Measurements from ENCODE around the gene EFHD2. TPM values are rescaled to one million over a fixed set of nuclear protein-coding genes. Genes with fewer than 3 reads are reported as not detected.
A peak's percentile ranks its signal among the peaks of the same experiment; 100 is the strongest.
"Not testable (repeated sequence)": the region's sequence is repeated elsewhere in the genome, so short reads cannot be mapped to it uniquely, and the experiment has no call there.

The EFHD2 gene, protein sequence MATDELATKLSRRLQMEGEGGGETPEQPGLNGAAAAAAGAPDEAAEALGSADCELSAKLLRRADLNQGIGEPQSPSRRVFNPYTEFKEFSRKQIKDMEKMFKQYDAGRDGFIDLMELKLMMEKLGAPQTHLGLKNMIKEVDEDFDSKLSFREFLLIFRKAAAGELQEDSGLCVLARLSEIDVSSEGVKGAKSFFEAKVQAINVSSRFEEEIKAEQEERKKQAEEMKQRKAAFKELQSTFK
- 10 to 100 TPM; 19.1 to 24.0 TPM for total RNA-seq
- long read RNA-seq, partial matches to known transcripts = 3 of 3 reads
- long read RNA-seq, other reads (novel, unspliced or antisense) = 0 of 3 reads

DNA sequence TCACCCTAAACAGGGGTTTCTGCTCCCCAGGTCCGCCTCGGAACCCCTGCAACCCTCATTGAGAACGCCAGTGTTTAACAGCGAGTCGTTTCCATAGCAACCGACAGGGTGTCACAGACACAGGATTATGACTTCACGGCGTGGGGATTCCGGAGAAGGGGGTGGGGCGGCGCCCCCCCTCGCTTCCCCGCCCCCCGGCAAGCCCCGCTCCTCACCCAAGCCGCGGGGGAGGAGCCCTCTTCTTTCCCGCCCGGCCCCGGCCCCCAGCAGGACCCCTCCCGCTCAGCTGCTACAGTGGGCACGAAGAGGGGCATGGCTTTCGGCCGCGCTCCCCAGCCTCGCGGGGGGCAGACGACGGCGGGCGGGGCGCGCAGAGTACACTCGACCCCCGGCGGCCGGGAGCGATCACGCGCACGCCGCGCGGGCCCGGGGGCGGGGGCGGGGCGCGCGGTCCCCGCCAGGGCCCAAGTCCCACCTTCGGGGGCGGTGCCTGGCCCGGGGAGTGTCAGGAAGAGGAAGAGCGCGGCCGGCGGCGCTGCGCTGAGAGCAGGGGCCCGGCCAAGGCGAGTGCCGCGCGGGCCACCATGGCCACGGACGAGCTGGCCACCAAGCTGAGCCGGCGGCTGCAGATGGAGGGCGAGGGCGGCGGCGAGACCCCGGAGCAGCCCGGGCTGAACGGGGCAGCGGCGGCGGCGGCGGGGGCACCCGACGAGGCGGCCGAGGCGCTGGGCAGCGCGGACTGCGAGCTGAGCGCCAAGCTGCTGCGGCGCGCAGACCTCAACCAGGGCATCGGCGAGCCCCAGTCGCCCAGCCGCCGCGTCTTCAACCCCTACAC, at the start of gene EFHD2:
TSS of gene EFHD2 (plus strand) at position 501 of the 835 bp plus-strand sequence. CDS start at position 585, 84 bp downstream.
- intact Hi-C loops (cut with DNase I) = loop anchor here in 1 of 2 donors (5.0 kb wide), 1 partner anchor 72 kb away; no protein-coding TSS in a partner anchor
- ATAC-seq (peak; percentile 89 to 95), DNase-seq (peak; percentile 90)

DNA sequence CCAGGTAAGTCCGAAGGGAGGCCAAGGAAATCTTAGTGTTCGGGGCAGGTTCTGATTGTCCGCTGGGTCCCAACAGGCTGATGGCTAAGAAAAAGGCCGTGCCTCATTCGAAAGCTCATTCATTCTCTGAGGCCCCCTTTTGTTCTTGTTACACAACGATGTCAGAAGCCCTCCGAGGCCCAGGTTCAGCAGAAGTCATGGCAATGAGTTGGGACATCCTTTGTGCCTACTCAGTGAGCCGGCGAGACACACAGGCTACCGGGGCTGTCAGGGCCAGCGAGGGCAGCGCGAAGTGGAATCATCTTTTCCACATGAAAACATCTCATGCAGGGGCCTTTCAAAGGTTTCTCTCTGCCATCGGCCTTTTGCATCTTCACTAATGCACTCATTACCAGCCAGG, 49.0 kb upstream of the EFHD2 start:
- DNase-seq = no peak
- ATAC-seq = no peak
- intact Hi-C loops (cut with DNase I) = no loop called here

DNA sequence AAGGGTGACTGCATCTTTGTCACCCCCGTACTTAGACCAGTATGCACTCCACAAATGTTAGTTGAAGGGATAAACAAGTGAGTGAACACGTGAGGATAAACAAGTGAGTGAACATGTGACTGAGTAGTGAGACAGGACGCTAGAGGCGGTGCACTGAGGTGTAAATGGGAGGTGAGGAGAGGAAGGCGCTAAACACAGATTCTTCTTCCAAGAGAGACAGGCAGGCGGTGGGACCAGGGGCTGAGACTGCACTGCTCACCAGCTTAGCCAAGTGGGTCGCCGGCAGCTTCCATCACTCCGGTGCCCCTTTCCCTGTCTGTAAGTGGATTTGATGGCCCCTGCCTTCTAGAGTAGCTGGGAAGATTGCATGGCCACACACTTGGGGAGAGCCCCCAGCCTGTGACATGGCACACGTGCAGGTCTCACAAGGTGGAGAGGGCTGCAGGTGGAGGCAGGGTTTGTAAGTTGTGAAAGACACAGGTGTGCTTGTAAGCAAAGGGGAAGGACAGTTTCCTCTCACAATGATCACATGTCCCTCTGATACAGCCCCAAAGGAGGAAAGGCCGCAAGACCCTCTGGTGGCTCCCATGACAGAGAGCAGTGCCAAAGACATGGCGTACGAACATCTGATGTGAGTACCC, 47.5 kb upstream of the EFHD2 start:
- intact Hi-C loops (cut with DNase I) = no loop called here
- DNase-seq (no peak), ATAC-seq (no peak)

DNA sequence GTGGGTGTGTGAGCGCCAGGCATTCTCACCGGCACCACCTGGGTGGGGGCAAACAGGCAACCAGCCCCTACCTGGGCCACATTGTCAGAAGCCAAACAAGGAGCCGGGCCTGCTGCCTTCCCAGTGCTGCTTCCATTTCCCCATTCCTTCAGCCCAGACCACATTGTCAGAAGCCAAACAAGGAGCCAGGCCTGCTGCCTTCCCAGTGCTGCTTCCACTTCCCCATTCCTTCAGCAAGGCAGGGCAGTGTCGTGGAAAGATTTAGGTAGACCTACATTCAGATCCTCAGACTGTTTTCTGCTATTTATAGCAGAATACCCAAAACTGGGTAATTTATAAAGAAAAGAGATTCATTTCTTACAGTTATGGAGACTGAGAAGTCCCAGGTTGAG, 47.0 kb upstream of the EFHD2 start:
- no peak for ATAC-seq
- intact Hi-C loops (cut with DNase I) = no loop called here
- no peak for DNase-seq

DNA sequence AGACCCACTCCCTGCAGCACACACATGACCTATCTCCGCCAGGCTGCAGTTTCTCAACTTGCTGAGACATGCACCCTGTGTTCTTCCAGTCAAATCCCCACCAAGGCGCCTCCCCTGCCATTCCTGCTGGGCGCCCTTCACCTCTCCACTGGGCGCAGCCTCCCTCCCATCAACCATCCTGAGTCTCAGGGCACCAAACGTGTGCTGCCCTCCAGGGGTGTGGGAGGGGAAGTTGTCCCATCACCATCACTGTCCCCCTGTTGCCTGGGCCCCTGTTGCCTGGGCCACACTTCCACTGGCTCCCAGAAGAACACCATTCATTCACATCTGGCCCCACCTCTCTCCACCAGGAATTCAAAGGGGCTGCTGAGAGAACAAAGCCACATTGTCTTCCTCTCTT, 44.9 kb upstream of the EFHD2 start:
- no peak for ATAC-seq
- DNase-seq = no peak
- intact Hi-C loops (cut with DNase I) = no loop called here

DNA sequence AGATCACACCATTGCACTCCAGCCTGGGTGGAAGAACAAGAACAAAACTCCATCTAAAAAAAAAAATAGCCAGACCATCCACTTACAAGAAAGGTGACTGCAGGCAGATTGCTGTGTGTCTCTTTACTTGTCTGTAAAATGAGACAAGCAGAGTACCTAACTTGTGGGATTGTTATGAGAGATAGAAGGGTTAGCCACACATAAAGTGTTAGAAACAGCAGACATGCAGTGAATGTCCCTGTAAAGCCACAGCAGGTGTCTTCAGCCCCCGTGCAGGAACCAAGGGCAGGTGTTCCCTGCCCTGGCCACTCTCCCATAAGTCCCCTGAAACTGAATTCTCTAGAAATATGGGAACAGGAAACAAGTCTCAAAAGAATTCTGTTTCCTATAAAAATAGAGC, 40.8 kb upstream of the EFHD2 start:
- intact Hi-C loops (cut with DNase I) = no loop called here
- ATAC-seq (no peak), DNase-seq (no peak)

DNA sequence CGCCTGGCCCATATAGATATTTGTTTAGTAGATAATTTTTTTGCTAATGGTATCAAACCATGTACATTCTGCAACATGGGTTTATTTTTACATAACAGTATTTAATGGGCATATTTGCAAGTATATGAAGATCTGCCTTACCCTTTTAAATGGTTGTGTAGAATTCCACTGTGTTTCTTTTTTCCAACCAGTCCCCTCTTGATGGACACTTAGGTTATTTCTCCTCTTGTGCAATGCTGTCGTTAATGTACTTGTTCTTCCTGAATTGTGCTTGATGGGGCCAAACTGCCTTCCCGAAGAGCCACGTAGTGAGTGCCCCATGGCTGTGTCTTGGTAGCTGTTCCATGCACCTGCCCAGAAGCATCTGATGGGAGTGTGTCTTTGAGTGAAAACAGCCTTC, 39.4 kb upstream of the EFHD2 start:
- DNase-seq = no peak
- ATAC-seq = no peak
- intact Hi-C loops (cut with DNase I) = no loop called here

DNA sequence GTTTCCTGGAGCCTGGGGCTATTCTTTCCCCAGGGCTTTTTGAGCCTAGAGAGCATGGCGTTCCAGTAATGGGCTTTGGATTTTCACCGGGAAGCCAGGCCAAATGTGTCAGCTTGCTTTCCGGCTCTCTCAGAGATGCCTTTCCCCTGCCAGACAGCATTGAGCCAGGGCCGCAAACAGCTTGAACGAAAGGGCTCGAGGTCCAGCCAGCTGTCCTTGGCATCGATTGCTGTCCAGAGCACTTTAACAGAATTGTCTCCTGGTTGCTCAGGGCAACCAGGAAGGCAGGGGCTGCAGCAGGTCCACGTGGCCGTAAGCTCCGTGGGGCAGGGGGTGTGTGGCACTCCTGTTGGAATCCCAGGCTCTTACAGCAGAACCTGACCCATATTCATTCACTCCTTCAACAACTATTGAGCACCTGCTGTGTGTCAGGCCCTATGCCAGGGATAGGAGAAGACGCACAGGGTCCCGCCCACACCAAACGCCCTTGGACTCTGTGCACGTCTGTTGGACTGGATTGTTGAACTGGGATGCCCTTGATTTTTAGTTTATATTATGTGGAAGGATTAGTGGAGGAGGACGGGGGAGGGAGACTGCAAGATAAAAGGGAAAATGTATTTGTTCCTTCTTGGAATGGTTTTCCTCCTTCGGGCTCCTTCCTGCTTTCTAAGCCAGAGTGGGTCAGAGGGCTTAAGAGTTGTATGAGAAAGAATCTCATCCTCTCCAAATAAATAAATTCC, 38.7 kb upstream of the EFHD2 start:
- intact Hi-C loops (cut with DNase I) = no loop called here
- peak; percentile 67 for DNase-seq
- peak; percentile 85 to 97 for ATAC-seq

DNA sequence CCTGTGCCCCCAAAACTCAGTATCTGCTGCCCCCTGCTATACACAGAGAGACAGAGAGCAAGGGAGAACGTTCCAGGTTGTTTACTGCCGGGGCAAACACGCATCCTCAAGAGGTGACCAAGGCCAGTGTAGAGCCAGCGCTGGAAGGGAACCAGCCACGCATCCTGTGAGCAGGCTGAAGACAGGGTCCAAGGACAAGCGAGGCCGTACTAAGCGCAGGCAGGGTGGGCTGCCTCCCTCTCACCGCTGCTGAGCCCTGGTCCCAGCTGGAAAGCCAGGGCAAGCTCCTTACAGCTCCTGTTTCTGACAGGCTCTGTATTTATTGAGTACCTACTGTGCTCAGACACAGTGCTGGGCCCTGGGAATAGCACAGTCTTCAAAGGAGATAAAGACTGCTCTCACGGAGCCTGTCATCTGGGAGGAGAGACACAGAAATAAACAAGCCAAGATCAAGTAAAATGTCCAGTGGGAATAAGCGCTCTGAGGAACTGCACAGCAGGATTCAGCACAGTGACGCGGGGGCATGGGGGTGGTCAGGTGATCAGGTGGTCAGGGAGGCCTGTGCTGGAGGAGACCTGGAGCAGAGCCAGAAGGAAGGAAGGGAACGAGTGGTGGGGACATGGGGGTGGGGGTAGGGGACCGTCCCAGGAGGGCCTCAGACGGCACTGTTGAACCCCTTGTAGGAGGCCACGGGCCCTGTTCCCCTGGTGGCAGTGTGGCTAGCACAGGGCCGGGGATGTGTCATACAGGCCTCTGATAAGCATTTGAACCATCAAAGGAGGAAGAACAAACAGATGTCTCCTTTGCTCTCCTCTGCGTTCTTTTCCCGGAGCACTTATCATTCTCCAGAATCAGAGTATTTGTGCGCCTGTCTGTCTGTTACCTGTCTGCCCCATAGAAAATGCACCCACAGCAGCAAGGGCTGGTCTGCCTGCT, 37.8 kb upstream of the EFHD2 start:
- peak in 1 of 2 donors; percentile 19 for ATAC-seq
- intact Hi-C loops (cut with DNase I) = no loop called here
- DNase-seq = no peak

DNA sequence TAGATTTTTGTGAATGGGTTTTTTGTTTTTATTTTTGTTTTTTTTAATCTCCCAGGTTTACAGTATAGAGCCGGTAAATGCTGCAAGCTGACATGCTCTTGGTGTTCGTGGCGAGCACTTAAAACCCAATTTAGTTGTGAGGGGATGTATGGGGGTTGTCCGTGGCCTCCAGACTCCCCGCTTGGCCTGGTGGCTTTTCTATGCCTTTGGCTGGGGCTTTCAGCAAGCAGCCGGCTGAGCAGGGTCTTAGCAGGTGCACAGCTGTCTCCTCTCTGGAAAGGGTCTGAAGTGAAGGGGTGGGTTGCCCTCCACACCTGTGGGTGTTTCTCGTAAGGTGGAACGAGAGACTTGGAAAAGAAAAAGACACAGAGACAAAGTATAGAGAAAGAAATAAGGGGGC, 31.0 kb upstream of the EFHD2 start:
- intact Hi-C loops (cut with DNase I) = no loop called here

DNA sequence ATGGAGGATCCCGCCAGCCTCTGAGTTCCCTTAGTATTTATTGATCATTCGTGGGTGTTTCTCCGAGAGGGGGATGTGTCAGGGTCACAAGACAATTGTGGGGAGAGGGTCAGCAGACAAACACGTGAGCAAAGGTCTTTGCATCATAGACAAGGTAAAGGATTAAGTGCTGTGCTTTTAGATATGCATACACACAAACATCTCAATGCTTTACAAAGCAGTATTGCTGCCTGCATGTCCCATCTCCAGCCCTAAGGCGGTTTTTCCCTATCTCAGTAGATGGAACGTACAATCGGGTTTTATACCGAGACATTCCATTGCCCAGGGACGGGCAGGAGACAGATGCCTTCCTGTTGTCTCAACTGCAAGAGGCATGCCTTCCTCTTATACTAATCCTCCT, 30.5 kb upstream of the EFHD2 start:
- intact Hi-C loops (cut with DNase I); DNase-seq; ATAC-seq: not testable (repeated sequence)

More for the DNA sequence above, 31.0 kb upstream of the EFHD2 start:
- no peak for DNase-seq
- no peak for ATAC-seq

DNA sequence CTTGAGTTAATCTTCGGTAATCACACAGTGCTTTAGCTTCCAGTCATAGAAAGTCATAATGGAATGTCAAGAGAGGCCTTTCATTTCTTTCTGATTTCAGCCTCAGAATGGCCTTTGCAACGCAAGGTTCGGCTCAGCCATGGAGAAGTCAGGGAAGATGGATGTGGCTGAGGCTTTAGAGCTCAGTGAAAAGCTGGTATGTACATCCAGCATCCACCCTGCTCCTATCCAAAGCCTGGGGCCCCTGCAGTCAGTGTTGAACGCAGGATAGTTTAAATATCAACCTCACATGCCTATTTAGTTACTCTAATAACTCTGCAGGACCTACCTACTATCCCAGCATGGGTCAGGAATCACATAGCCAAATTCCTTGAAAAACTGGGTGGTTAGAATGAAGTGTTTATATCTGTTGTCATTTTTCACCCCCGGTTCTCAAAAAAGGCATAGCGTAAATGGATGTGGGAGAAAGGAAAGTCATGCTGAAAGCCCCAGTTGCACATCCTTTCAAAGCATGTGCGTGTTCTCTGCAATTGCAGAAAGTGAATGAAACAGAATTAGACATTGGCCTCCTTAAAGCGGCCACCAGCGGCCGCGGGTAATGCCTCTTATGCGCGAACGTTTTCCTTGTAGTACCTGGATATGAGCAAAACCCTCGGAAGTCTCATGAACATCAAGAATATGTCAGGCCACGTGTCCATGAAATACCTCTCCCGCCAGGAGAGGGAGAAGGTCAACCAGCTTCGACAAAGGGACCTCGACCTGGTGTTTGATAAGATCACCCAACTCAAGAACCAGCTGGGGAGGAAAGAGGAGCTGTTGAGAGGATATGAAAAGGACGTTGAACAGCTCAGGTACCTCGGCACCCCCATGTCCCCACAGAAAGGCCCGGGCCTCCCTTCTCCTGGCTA, 28.8 kb upstream of the EFHD2 start:
- intact Hi-C loops (cut with DNase I) = no loop called here
- ATAC-seq (no peak), DNase-seq (no peak)

DNA sequence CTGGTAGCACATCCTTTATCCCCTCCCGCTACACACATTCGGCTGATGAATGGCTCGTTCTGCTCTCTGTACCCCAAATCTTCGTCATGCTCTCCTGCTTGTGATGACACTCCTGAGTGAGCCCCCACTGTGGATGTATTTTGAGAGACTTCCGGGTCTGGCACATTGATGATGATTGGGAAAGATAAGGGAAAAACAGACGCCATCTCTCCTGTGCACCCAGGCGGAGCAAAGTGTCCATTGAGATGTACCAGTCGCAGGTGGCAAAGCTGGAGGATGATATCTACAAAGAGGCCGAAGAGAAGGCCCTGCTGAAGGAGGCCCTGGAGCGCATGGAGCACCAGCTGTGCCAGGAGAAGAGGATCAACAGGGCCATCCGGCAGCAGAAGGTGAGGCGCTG, 27.9 kb upstream of the EFHD2 start:
- intact Hi-C loops (cut with DNase I) = no loop called here
- DNase-seq (no peak), ATAC-seq (no peak)

DNA sequence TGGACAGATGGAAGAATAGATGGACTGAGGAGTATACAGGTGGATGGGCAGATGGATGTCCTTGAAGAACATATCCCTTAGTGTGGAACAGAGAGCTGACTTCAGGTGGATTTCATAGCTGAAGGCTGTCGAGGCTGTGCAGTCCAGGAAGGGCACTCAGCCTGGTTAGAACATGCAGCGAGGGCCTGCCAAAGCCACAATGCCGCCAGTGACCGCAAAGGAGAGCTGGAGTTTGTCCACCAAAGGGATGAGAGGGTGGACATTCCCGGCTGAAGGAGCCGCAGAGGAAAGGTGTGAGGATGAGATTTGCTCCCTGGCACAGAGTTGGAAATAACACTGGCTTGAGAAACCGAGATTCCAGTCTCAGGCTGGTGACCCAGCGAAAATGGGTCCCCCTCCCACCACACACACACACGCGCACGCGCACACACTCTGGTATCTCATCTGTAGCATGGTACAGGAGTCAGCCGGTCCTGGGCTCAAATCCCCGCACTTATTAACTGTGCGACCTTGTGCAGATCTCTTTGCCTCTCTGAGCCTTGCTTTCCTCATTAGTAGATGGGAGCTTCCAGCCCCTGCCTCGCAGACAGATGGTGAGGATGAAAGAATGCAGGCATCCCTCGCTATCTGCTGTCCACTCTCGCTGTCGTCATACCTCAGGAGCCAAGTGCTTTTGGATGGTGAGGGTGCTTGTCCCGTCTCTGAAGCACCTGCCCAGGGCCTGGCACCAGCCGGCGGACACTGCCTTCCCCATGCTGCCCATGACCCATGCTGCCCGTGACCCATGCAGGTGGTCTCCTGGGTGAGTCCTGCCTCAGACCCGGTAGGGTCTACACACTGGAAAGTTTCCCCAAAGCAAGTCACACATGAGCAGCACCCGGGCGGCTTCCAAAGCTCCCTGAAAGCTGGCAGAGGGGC, 26.8 kb upstream of the EFHD2 start:
- peak in 1 of 2 donors; percentile 24 for ATAC-seq
- DNase-seq = no peak
- intact Hi-C loops (cut with DNase I) = no loop called here

DNA sequence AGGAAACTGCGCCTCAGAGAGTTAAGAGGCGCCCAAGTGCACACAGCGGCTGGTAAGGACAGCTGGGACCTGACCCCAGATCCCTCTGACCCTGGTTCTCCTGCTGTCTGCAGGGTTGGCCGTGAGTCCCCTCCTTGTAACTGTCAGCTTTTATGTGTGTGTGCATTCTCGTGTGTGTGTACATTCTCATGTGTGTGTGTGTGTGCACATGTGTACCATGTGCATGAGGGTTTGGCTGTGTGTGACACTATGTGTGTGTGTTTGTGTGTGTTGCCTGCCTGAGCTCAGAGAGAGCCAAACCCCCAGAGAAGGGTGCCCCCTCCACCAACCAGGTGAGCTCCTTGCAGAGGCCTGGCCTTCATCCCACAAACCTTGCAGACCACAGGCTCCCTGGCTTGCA, 25.9 kb upstream of the EFHD2 start:
- intact Hi-C loops (cut with DNase I) = no loop called here
- ATAC-seq = no peak
- no peak for DNase-seq

DNA sequence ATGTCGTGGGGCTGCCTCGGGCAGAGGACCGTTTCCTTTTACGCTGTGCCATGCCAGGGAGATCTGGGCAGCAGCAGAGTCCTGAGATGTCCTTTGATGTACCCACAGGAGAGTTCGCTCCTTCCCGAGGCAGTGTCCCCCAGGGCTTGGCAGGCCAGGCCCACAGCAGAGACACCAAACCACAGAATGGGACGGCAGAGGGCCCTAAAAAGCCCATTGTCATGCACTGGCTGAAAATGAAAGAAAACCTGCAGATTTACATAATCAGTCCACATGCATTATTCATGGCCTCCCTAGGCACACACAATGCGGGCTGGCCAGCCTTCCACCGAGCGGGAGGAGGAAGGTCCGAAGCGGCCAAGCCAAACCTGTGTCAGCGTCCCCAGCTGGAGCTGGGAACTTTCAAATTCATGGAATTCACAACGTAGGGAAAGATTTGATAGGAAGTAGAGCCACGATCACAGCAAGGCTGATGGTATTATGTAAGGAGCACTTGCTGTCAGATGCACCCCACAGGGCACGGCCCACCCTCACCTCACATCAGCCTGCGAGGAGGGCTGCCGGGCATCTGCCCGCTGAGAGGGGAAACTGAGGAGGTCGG, 25.3 kb upstream of the EFHD2 start:
- ATAC-seq = no peak
- intact Hi-C loops (cut with DNase I) = no loop called here

More for the DNA sequence above, 25.3 kb upstream of the EFHD2 start:
- no peak for DNase-seq

All from left cardiac atrium (tissue), 4 donors.